ENCODE results near the gene ZNF768.
A peak's percentile ranks its signal among the peaks of the same experiment; 100 is the strongest.
"Not testable (repeated sequence)": the region's sequence is repeated elsewhere in the genome, so short reads cannot be mapped to it uniquely, and the experiment has no call there.

Gene ZNF768

GRCh38 chr16:30536391-30537024 lies 10.1 kb upstream of the ZNF768 start:
- not testable (repeated sequence) for H2AK5ac ChIP-seq (ENCODE audit: low read length); H4K5ac ChIP-seq (ENCODE audit: low read length); H4K8ac ChIP-seq (ENCODE audit: low read depth, low read length); H2BK120ac ChIP-seq (ENCODE audit: low read depth, low read length); H3K27ac ChIP-seq (ENCODE audit: low read depth, low read length); H3K36me3 ChIP-seq (ENCODE audit: control insufficient read depth, insufficient read depth, low read length); H3K23ac ChIP-seq (ENCODE audit: low read length); H3K4me3 ChIP-seq (ENCODE audit: low read length); H2BK15ac ChIP-seq (replicated peaks; ENCODE audit: low read depth); H3K79me2 ChIP-seq (ENCODE audit: control insufficient read depth, insufficient read depth, low read length); H3K18ac ChIP-seq (ENCODE audit: low read length); DNase-seq; H3K4me2 ChIP-seq (ENCODE audit: low read length); H3K4me1 ChIP-seq (ENCODE audit: control insufficient read depth, low read depth, low read length); H3K27me3 ChIP-seq (ENCODE audit: insufficient read depth, low read length, poor library complexity); H3K4ac ChIP-seq (ENCODE audit: low read depth, low read length); H3K79me1 ChIP-seq (ENCODE audit: low read length); H2BK5ac ChIP-seq (ENCODE audit: low read length)
- H3K9ac ChIP-seq (ENCODE audit: low read length): peak overlapping the region; percentile 81
- no CpG with 5 or more reads among the region's 13 CpGs for WGBS (ENCODE audit: extremely low coverage, insufficient coverage, low lambda C conversion rate)
- peak overlapping the region; percentile 99 for H3K56ac ChIP-seq (ENCODE audit: low read length)

DNA sequence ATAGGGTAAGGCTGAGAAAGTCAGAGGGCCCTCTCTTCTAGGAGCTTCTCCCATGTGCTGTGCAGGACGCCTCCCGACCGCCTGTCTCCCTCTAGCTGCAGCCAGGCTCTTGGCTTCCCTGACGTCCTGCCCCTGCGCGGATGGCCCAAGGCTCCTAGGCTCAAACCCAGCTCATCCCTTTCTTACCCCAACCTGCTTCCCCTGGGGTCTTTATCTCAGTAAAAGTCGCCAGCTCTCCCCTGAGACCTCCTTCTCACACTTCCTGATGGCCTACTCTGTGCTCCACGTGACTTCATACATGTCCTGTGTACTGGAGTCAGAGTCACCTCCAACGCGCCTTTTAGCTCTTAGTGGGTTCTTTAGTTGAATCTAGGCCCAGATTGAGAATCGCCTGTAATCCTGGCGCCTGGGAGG lies 9.4 kb upstream of the ZNF768 start:
- no peak overlapping the region for H2BK5ac ChIP-seq (ENCODE audit: low read length)
- peak overlapping the region; percentile 96 for H3K4ac ChIP-seq (ENCODE audit: low read depth, low read length)
- H2AK5ac ChIP-seq (ENCODE audit: low read length): no peak overlapping the region
- H3K79me2 ChIP-seq (ENCODE audit: control insufficient read depth, insufficient read depth, low read length): no peaks in the 10 kb centered on the region
- H3K36me3 ChIP-seq (ENCODE audit: control insufficient read depth, insufficient read depth, low read length): no peaks in the 10 kb centered on the region
- H3K79me1 ChIP-seq (ENCODE audit: low read length): peaks cover 2% of the 10 kb centered on the region
- no peak overlapping the region for H4K5ac ChIP-seq (ENCODE audit: low read length)
- peak overlapping the region; percentile 42 for H2BK15ac ChIP-seq (replicated peaks; ENCODE audit: low read depth)
- peak overlapping the region; percentile 93 for H3K18ac ChIP-seq (ENCODE audit: low read length)
- no peaks in the 10 kb centered on the region for H3K4me1 ChIP-seq (ENCODE audit: control insufficient read depth, low read depth, low read length)
- peak overlapping the region; percentile 90 for H3K4me2 ChIP-seq (ENCODE audit: low read length)
- no peaks in the 10 kb centered on the region for H3K27me3 ChIP-seq (ENCODE audit: insufficient read depth, low read length, poor library complexity)
- no peak overlapping the region for H3K23ac ChIP-seq (ENCODE audit: low read length)
- H4K8ac ChIP-seq (ENCODE audit: low read depth, low read length): no peak overlapping the region
- peak overlapping the region; percentile 70 for H3K4me3 ChIP-seq (ENCODE audit: low read length)
- peak overlapping the region; percentile 85 for H3K27ac ChIP-seq (ENCODE audit: low read depth, low read length)
- peak overlapping the region; percentile 99 for H3K56ac ChIP-seq (ENCODE audit: low read length)
- peak; percentile 93 for DNase-seq
- peak overlapping the region; percentile 65 for H2BK120ac ChIP-seq (ENCODE audit: low read depth, low read length)
- no CpG with 5 or more reads among the region's 12 CpGs for WGBS (ENCODE audit: extremely low coverage, insufficient coverage, low lambda C conversion rate)
- H3K9ac ChIP-seq (ENCODE audit: low read length): peak overlapping the region; percentile 81

DNA sequence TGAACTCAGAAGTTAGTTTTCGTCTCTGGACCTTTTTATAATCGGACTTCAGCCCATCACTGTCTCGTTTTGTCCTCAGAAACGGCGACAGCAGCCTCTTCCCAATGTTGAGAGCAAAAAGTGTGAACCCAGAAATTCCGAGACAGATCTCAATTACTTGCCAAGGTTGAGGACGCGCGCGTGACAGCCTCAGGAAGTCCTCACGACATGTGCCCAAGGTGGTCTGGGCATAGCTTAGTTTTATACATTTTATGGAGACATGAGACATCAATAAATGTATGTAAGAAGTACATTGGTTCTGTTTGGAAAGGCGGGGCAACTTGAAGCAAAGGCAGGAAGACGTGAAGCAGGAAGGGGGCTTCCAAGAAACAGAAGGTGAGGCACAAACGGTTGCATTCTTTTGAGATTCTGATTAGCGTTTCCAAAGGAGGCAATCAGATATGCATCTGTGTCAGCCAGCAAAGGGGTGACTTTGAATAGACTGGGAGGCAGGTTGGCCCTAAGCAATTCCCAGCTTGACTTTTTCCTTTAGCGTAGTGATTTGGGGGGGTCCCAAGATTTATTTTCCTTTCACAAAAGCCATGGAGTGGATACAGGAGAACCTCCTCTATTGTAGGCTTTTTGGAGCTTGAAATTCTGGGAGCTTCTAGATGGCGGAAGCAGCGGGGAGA lies 8.9 kb upstream of the ZNF768 start:
- no peaks in the 10 kb centered on the region for H3K27me3 ChIP-seq (ENCODE audit: insufficient read depth, low read length, poor library complexity)
- no peak overlapping the region for H2BK120ac ChIP-seq (ENCODE audit: low read depth, low read length)
- no peaks in the 10 kb centered on the region for H3K36me3 ChIP-seq (ENCODE audit: control insufficient read depth, insufficient read depth, low read length)
- no peaks in the 10 kb centered on the region for H3K4me1 ChIP-seq (ENCODE audit: control insufficient read depth, low read depth, low read length)
- H3K27ac ChIP-seq (ENCODE audit: low read depth, low read length): peak overlapping the region; percentile 85
- peak; percentile 78 for DNase-seq
- H3K4me2 ChIP-seq (ENCODE audit: low read length): peak overlapping the region; percentile 90
- peak overlapping the region; percentile 83 for H2AK5ac ChIP-seq (ENCODE audit: low read length)
- WGBS (ENCODE audit: extremely low coverage, insufficient coverage, low lambda C conversion rate): no CpG with 5 or more reads among the region's 18 CpGs
- H2BK5ac ChIP-seq (ENCODE audit: low read length): peak overlapping the region; percentile 96
- peak overlapping the region; percentile 70 for H3K4me3 ChIP-seq (ENCODE audit: low read length)
- peaks cover 2% of the 10 kb centered on the region for H3K79me1 ChIP-seq (ENCODE audit: low read length)
- H3K18ac ChIP-seq (ENCODE audit: low read length): peak overlapping the region; percentile 93
- no peak overlapping the region for H4K8ac ChIP-seq (ENCODE audit: low read depth, low read length)
- H3K79me2 ChIP-seq (ENCODE audit: control insufficient read depth, insufficient read depth, low read length): no peaks in the 10 kb centered on the region
- peak overlapping the region; percentile 93 for H4K5ac ChIP-seq (ENCODE audit: low read length)
- peak overlapping the region; percentile 99 for H3K56ac ChIP-seq (ENCODE audit: low read length)
- peak overlapping the region; percentile 48 for H3K23ac ChIP-seq (ENCODE audit: low read length)
- H3K9ac ChIP-seq (ENCODE audit: low read length): peak overlapping the region; percentile 81
- H2BK15ac ChIP-seq (replicated peaks; ENCODE audit: low read depth): no peak overlapping the region
- H3K4ac ChIP-seq (ENCODE audit: low read depth, low read length): peak overlapping the region; percentile 78

GRCh38 chr16:30534368-30535105 lies 8.2 kb upstream of the ZNF768 start, which contains the start of gene ZNF747:
TSS of gene ZNF747 (minus strand) at chr16:30534858. CDS start at chr16:30534679, 179 bp downstream.
- Histone ChIP-seq H3K36me3 (ENCODE audit: control insufficient read depth, insufficient read depth, low read length) (no peaks in the 10 kb centered on the region), H2BK15ac (replicated peaks; ENCODE audit: low read depth) (no peak within 1 kb of the TSS), H3K4me1 (ENCODE audit: control insufficient read depth, low read depth, low read length) (no peaks in the 10 kb centered on the region), H2BK5ac (ENCODE audit: low read length) (peak within 1 kb of the TSS; percentile 96), H3K18ac (ENCODE audit: low read length) (peak within 1 kb of the TSS; percentile 93), H3K9ac (ENCODE audit: low read length) (peak within 1 kb of the TSS; percentile 93), H3K79me2 (ENCODE audit: control insufficient read depth, insufficient read depth, low read length) (no peaks in the 10 kb centered on the region), H3K56ac (ENCODE audit: low read length) (peak within 1 kb of the TSS; percentile 99), H3K27me3 (ENCODE audit: insufficient read depth, low read length, poor library complexity) (no peaks in the 10 kb centered on the region), H4K5ac (ENCODE audit: low read length) (peak within 1 kb of the TSS; percentile 93), H3K4ac (ENCODE audit: low read depth, low read length) (peak within 1 kb of the TSS; percentile 98), H3K4me3 (ENCODE audit: low read length) (peak within 1 kb of the TSS; percentile 72), H3K27ac (ENCODE audit: low read depth, low read length) (peak within 1 kb of the TSS; percentile 85), H3K79me1 (ENCODE audit: low read length) (peaks cover 2% of the 10 kb centered on the region), H3K4me2 (ENCODE audit: low read length) (peak within 1 kb of the TSS; percentile 90), H3K23ac (ENCODE audit: low read length) (peak within 1 kb of the TSS; percentile 89), H4K8ac (ENCODE audit: low read depth, low read length) (peak within 1 kb of the TSS; percentile 83), H2BK120ac (ENCODE audit: low read depth, low read length) (peak within 1 kb of the TSS; percentile 75), H2AK5ac (ENCODE audit: low read length) (peak within 1 kb of the TSS; percentile 83)
- no CpG with 5 or more reads among the region's 70 CpGs for WGBS (ENCODE audit: extremely low coverage, insufficient coverage, low lambda C conversion rate)
- peak; percentile 94 for DNase-seq

DNA sequence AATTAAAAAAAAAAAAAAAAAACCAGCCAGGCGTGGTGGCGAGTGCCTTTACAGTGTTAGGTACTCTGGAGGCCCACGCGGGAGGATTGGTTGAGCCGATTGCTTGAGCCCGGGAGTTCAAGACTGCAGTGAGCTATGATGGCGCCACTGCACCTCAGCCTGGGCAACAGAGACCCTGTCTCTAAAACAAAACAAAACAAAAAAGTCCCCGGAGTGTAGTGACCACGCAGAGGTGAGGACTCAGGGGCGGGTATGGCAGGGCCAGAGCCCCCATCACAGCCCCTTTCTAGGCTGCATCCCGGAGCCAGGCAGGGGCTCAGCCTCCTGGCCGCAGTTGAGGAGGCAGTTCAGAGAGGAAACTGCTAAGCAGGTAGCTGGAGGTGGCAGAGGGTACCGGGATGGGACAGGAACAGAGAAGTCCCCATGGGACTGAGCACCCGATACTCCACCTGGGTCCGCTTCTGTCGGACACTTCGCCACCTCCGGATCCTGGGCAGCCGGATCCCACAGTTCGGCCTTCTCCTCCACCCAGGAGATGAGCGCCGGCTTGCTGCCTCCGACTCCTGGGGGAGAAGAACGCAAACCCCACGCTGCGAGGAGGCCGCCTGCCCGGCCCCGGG lies 7.5 kb upstream of the ZNF768 start:
- no peak for DNase-seq

More for the DNA sequence above, 7.5 kb upstream of the ZNF768 start:
- Histone ChIP-seq H3K18ac (ENCODE audit: low read length) (peak overlapping the region; percentile 81), H4K8ac (ENCODE audit: low read depth, low read length) (no peak overlapping the region), H3K36me3 (ENCODE audit: control insufficient read depth, insufficient read depth, low read length) (no peaks in the 10 kb centered on the region), H2AK5ac (ENCODE audit: low read length) (no peak overlapping the region), H3K56ac (ENCODE audit: low read length) (peak overlapping the region; percentile 96), H3K23ac (ENCODE audit: low read length) (peak overlapping the region; percentile 89), H2BK5ac (ENCODE audit: low read length) (no peak overlapping the region), H3K79me1 (ENCODE audit: low read length) (peaks cover 2% of the 10 kb centered on the region), H4K5ac (ENCODE audit: low read length) (no peak overlapping the region), H2BK15ac (replicated peaks; ENCODE audit: low read depth) (no peak overlapping the region), H2BK120ac (ENCODE audit: low read depth, low read length) (peak overlapping the region; percentile 75), H3K27ac (ENCODE audit: low read depth, low read length) (peak overlapping the region; percentile 71), H3K4me1 (ENCODE audit: control insufficient read depth, low read depth, low read length) (no peaks in the 10 kb centered on the region), H3K4ac (ENCODE audit: low read depth, low read length) (peak overlapping the region; percentile 98), H3K79me2 (ENCODE audit: control insufficient read depth, insufficient read depth, low read length) (no peaks in the 10 kb centered on the region), H3K27me3 (ENCODE audit: insufficient read depth, low read length, poor library complexity) (no peaks in the 10 kb centered on the region), H3K9ac (ENCODE audit: low read length) (peak overlapping the region; percentile 93), H3K4me3 (ENCODE audit: low read length) (peak overlapping the region; percentile 72), H3K4me2 (ENCODE audit: low read length) (peak overlapping the region; percentile 79)
- WGBS (ENCODE audit: extremely low coverage, insufficient coverage, low lambda C conversion rate): no CpG with 5 or more reads among the region's 29 CpGs

All from mesendoderm (in vitro differentiated cells).